ENCODE measurements around the gene MAN1C1.
"Not testable (repeated sequence)": the region's sequence is repeated elsewhere in the genome, so short reads cannot be mapped to it uniquely, and the experiment has no call there.

Gene MAN1C1

DNA sequence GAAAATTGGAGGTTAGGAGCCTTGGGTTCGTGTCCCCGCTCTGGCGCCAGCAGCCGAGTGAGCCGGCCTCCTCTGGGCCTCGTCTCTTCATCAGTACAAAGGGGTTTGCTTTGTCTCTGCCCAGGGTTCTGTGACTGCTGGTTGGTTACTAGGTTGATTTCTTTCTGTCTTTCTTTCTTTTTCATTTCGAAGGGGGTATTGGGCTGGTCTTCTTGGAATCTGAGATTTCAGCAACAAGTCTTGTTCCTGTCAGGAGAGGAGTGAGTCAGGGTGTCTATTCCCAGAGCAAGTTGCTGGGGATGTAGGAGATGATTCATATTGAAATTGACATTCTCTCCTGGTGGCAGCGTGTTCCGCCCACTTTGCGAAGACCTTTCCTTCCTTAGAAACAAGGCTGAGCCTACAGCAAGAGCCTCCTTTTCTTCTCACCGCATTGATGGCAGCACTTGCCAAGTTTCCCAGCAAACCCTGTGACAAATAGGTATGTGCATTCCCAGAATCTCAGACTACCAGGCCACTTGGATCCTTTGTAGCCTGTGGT lies 79.2 kb downstream of the MAN1C1 start:
- in situ Hi-C loops (cut with MboI; ENCODE audit: low sequenced_read_pairs), result no loop called here

DNA sequence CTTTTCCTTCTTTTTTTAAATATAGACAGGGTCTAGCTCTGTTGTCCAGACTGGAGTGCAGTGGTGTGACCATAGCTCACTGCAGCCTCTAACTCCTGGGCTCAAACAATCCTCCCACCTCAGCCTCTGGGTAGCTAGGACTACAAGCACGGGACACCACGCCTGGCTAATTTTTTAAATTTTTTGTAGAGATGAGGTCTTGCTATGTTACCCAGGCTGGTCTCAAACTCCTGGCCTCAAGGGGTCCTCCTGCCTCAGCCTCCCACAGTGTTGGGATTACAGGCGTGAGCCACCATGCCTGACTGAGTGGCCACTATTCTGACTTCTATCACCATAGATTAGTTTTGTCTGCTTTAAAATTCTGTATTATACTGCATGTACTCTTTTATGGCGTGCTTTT lies 80.1 kb downstream of the MAN1C1 start:
- in situ Hi-C loops (cut with MboI; ENCODE audit: low sequenced_read_pairs), result not testable (repeated sequence)

DNA sequence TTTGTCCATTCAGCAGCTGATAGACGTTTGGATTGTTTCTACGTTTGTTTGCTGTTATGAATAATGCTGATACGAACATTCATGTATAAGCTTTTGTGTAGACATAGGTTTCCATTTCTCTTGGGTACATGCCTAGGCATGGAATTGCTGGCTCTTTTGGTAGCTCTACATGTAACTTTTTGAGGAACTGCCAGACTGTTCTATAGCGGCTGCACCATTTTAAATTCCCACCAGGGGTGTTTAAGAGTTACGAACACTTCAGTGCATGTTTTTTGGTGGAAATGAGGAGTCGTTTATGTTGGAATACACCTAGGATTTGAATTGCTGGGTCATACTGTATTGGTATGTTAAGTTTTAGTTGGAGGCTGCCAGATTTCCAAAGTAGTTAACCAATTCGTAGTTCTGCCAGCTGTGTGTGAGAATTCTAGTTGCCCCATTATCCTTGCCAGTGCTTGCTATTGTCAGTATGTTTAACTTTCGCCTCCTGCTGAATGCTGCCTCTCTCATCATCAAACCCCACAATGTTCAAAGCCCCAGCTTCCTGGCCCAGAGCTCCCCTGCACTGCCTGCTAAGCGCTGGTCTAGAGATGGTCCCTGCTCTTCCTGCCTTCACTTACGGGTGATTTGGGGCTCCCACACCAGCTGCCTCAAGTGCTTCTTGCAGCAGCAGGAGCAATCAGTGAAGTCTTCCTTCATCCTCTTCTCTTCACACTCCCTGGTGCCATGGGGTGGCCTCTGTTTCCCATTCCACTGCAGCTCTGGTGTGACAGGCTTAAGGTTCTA lies 81.0 kb downstream of the MAN1C1 start:
- in situ Hi-C loops (cut with MboI; ENCODE audit: low sequenced_read_pairs), result no loop called here

DNA sequence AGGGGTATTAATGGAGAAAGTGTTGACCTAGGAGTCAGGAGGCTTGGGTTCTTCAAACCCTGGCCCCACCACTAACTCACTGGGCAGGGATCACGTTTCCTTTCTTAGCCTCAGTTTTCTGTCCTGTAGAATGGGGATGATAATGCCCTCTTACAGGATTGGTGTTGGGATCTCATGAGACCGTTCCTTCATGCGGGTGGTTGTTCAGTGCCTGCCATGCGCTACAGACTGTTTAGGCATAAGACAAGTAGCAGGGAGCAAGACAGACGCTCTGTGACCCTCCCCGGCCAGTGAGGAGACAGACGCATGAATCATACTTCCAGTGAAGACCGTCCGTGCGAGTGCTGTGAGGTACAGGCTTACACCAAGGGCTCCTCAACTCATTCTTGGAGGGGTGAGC lies 81.7 kb downstream of the MAN1C1 start:
- in situ Hi-C loops (cut with MboI; ENCODE audit: low sequenced_read_pairs), result no loop called here

DNA sequence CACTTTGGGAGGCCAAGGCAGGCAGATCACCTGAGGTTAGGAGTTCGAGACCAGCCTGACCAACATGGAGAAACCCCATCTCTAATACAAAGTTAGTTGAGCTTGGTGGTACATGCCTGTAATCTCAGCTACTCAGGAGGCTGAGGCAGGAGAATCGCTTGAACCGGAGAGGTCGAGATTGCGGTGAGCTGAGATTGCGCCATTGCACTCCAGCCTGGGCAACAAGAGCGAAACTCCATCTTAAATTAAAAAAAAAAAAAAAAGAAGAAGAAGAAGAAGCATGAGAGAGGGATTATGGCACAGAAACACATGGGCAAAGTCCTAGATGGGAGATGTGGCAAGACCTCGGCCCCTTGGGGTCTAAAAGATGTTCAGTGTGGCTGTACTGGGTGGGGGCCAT lies 82.5 kb downstream of the MAN1C1 start:
- in situ Hi-C loops (cut with MboI; ENCODE audit: low sequenced_read_pairs), result not testable (repeated sequence)

- in situ Hi-C loops (cut with MboI; ENCODE audit: low sequenced_read_pairs), result no loop called here
Observed at GRCh38 chr1:25699500-25700143, 83.0 kb downstream of the MAN1C1 start.

DNA sequence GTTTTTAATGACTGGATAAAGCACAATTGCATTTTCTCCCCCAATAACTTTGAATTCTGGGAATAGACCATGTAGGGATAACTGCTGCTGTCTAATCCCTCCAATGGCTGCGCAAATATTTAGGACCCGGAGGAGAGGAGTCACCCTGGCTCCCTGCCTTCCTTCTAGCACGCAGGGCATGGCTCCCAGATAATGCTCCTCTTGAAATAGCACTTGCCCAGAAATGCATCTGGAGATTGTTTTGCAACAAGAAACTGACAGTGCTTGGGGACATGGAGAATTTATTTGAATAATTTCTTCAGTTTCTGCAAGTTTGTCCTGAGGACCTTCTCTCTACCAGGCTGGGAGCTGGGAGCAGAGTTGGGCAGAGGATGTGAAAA lies 83.5 kb downstream of the MAN1C1 start:
- in situ Hi-C loops (cut with MboI; ENCODE audit: low sequenced_read_pairs), result no loop called here

GRCh38 chr1:25700626-25701025 lies 84.0 kb downstream of the MAN1C1 start:
- in situ Hi-C loops (cut with MboI; ENCODE audit: low sequenced_read_pairs), result no loop called here

DNA sequence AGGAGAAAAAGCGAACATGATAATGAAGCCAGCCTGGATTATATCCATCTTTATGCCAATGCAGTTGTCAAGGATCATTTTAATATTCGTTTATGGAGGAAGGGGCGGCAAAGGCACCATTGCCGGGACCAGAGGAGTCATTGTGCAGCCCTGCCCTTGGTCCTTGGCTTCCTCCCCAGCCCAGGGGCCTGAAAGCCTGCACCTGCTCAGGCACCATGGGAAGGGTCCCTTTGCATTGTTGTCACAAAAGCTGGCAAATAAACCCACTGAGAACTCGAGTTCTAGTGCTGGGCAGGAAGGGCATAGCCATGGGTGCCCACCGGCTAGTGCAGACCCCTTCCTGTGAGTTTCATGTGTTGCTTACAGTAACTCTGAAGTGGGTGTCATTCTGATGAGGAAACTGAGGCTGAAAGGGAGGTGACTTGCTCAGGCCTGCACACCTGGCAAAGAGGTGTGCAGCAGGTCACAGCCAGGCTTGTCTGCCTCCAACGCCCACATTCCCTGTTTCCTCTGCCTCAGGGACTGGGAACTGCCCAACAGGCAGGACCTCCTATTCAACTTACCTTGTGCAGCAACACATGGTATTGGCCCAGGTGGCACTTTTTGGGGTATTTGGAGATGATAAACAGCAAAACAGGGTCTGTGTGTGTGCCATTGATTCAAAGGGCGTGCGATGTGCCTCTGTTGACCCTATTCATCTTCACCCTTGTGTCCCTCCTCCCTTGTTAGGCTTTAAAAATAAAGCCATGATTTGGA lies 84.6 kb downstream of the MAN1C1 start:
- in situ Hi-C loops (cut with MboI; ENCODE audit: low sequenced_read_pairs), result no loop called here

GRCh38 chr1:25702101-25702775 lies 85.6 kb downstream of the MAN1C1 start:
- in situ Hi-C loops (cut with MboI; ENCODE audit: low sequenced_read_pairs), result no loop called here

- in situ Hi-C loops (cut with MboI; ENCODE audit: low sequenced_read_pairs), result no loop called here
Observed at GRCh38 chr1:25703041-25703440, 86.5 kb downstream of the MAN1C1 start.

DNA sequence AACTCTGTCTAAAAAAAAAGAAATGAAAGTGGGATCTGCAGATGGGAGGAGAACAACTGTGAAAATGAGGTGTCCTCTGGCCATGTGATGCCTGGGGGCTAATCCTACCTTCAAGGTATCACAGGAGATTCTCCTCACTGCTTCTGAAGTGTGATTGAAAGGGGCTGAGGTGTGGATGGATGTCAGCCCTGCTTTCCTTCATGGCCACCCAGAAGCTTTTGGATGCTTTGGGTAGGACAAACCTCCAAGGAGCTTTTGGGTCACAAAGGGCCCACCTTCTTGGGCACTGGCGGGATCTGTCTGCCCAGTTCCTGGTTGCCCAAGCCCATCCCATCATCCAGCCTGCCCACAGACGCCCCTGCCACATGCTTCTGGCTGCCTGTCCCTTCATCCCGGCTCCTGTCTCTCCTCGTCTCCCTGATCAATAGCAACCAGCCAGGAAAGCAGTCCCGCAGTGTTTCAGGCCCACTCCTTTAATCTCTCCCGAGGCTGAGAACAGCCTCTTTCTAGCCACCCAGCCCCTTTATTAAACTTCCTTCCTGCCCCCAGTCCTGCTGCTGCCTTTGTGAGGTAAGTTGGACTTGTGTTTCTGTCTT lies 87.2 kb downstream of the MAN1C1 start:
- in situ Hi-C loops (cut with MboI; ENCODE audit: low sequenced_read_pairs), result no loop called here

DNA sequence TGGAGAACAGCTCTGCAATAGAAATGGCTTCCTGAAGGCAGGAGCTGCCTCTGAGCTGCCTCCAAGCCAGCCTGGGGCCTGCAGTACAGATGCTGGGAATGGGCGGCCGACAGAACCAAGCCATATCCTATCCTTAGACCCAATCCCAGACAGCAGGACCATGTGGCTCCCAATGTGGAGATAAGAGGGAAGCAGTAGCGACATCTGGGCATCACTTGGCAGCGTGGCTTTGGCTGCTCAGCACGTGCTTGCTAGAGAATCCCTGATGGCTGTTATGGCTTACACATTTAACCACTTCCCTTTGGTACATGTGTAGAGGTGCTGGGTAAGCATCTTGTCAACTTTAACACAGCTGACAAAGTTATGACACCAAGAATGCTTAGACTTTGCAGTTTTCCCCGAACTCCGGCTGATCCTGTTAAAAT lies 87.7 kb downstream of the MAN1C1 start:
- in situ Hi-C loops (cut with MboI; ENCODE audit: low sequenced_read_pairs), result no loop called here

GRCh38 chr1:25705699-25706098 lies 89.1 kb downstream of the MAN1C1 start:
- in situ Hi-C loops (cut with MboI; ENCODE audit: low sequenced_read_pairs), result no loop called here

DNA sequence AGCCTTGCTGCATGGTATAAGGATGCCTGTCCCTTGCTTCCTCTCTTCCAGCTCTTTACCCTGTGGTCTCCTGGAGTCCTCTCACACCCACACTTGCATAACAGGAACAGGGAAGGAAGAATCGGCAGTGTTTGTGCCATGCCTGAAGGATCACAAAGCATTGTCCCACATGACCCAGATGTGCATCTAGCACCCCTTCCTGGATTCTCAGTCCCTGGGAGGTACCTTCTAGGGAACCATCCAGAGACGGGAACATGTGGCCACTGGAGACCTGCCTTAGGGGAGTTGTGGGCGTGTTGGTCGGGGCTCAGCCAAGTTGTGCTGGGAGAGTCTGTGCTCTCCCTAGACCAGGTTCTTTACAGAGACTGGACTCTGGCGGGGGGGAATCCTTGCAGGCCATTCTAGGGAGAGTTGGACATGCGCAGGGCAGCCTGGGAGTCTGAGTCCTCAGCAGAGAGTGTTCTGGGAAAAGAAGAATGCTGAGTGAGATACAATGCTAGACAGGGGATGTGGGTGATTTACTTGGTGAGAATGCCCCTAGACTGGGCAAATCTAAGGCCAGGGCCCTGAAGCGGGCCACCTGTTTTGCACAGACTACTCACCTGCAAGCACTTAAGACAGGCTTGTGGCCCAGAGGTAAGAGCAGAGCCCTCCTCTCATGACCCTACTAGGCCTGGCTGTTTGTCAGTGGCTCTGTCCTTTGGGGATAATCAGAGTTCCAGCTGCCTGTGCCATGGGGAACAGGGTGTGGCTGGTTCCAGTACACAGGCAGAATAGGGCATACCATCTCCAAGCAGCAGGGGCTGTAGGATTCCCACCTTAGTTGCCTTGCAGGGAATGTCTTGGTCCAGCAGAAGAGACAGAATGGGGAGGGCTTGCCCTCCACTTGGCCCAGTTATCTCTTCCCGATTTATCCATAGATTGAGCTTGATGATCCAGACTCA lies 89.8 kb downstream of the MAN1C1 start:
- in situ Hi-C loops (cut with MboI; ENCODE audit: low sequenced_read_pairs), result no loop called here

GRCh38 chr1:25707280-25708016 lies 90.9 kb downstream of the MAN1C1 start:
- in situ Hi-C loops (cut with MboI; ENCODE audit: low sequenced_read_pairs), result no loop called here

DNA sequence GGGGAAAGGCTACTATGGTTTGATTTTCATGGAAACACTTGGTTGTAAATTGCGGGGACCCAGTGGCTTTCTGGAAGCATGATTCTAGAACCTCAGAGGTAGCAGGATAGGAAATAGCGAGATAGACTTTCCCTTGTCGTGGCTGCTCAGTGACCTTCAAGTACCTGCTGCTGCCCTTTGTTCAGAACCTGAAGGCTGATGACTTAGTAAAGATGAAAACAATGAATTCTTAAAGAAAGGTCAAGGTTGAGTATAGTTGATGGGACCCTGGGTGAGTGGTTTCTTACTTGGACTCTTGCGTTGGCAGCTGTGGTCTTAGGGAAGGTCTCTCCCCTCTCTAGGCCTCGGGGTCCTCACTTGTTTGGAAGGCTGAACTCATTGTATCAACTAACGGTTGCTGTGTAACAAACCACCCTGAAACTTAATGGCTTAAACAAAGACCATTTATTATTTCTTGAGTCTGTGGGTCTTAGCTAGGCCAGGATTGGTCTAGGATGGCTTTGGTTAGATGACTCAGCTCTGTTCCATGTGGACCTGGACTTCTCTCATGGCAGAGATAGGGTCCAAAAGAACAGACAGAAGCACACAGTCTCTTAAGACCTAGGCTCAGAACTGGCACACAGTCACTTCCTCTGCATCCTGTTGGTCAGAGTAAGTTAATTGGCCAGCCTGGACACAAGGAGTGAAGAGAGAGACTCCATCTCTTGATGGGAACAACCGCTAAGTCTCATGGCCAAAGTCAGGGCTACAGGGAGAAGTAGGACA lies 94.2 kb downstream of the MAN1C1 start:
- in situ Hi-C loops (cut with MboI; ENCODE audit: low sequenced_read_pairs), result no loop called here
